ENCODE measurements around the gene NTN1.
"Not testable (repeated sequence)": the region's sequence is repeated elsewhere in the genome, so short reads cannot be mapped to it uniquely, and the experiment has no call there.

The NTN1 gene

GRCh38 chr17:9256751-9257629 is 235.7 kb downstream of the NTN1 start:
- DNase-seq: no peak

GRCh38 chr17:9257630-9257965 is 236.3 kb downstream of the NTN1 start:
- not testable (repeated sequence) for DNase-seq

GRCh38 chr17:9258115-9259015 is 237.1 kb downstream of the NTN1 start:
- DNase-seq: no peak

- DNase-seq: no peak
Measured at GRCh38 chr17:9259419-9259818, 238.1 kb downstream of the NTN1 start.

- no peak for DNase-seq
Measured at GRCh38 chr17:9261081-9262012, 240.0 kb downstream of the NTN1 start.

GRCh38 chr17:9266031-9266680 is 244.8 kb downstream of the NTN1 start:
- no peak for DNase-seq

GRCh38 chr17:9266697-9267117 is 245.4 kb downstream of the NTN1 start:
- no peak for DNase-seq

- DNase-seq: no peak
Measured at GRCh38 chr17:9268546-9268945, 247.2 kb downstream of the NTN1 start.

GRCh38 chr17:9269350-9270035 is 248.2 kb downstream of the NTN1 start:
- no peak for DNase-seq

GRCh38 chr17:9270921-9271320 is 249.6 kb downstream of the NTN1 start:
- DNase-seq: no peak

GRCh38 chr17:9271989-9272388 is 250.7 kb downstream of the NTN1 start:
- peak; percentile 40 for DNase-seq

GRCh38 chr17:9272501-9273200 is 251.3 kb downstream of the NTN1 start:
- DNase-seq: no peak

- DNase-seq: no peak
Measured at GRCh38 chr17:9273428-9274391, 252.4 kb downstream of the NTN1 start.

- no peak for DNase-seq
Measured at GRCh38 chr17:9274973-9275372, 253.7 kb downstream of the NTN1 start.

GRCh38 chr17:9279893-9280292 is 258.6 kb downstream of the NTN1 start:
- DNase-seq: no peak

- no peak for DNase-seq
Measured at GRCh38 chr17:9283909-9284308, 262.6 kb downstream of the NTN1 start.

GRCh38 chr17:9284884-9285283 is 263.6 kb downstream of the NTN1 start:
- DNase-seq: no peak

GRCh38 chr17:9285602-9286427 is 264.5 kb downstream of the NTN1 start:
- no peak for DNase-seq

- DNase-seq: peak; percentile 42
Measured at GRCh38 chr17:9286434-9286833, 265.1 kb downstream of the NTN1 start.
